ENCODE results near the gene BRD9. TPM values are rescaled to one million over a fixed set of nuclear protein-coding genes. Genes with fewer than 3 reads are reported as not detected.

BRD9 gene
- total RNA-seq, 1 donor = 35.8 TPM

DNA sequence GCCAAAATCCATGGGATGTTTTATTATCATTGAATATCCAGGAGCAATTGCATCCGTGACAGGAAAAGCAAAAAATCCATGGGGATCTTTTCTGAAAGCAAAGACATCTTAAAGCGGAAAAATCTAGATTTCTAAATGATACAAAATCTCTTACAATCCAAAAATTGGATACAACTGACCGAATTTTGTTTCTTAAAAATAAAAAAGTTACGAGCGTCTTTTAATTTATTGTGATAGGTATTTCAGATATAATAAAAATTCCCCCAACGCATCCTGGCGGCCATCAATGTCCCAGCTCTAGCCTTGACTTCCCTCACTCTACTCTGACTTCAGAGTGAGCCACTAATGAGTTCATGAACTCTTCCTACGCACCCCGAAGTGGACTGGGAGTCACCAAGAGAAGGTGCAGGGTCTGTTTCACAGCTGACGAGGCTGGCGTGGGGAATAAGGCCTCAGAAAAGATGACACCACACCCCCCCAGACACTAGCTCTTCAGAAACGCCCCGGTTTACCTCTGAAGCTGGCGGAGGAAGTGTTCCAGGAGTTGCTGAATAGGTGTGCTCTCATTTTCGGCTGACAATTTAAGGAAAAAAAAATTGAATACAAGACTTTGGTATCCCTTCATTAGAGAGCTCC, 3.4 kb downstream of the BRD9 start:
- Histone ChIP-seq H3K4me3 (ENCODE audit: insufficient read depth, low read length) (no peak overlapping the region), H3K9me3 (ENCODE audit: low read depth, low read length) (no peaks in the 10 kb centered on the region), H2AFZ (ENCODE audit: low read length) (no peak overlapping the region), H3K4me1 (ENCODE audit: insufficient read depth, low read length) (peaks cover 26% of the 10 kb centered on the region), H3K27ac (ENCODE audit: low read depth, low read length) (no peak overlapping the region), H3K36me3 (ENCODE audit: insufficient read depth, low read length) (peaks cover 64% of the 10 kb centered on the region), H3K79me2 (ENCODE audit: insufficient read depth, low read length) (peaks cover 89% of the 10 kb centered on the region), H3K27me3 (ENCODE audit: insufficient read depth, low read length) (no peaks in the 10 kb centered on the region), H3K4me2 (ENCODE audit: insufficient read depth, low read length) (no peak overlapping the region), H4K20me1 (ENCODE audit: insufficient read depth, low read length) (peaks cover 20% of the 10 kb centered on the region)
- TF ChIP-seq, protein P1, sequence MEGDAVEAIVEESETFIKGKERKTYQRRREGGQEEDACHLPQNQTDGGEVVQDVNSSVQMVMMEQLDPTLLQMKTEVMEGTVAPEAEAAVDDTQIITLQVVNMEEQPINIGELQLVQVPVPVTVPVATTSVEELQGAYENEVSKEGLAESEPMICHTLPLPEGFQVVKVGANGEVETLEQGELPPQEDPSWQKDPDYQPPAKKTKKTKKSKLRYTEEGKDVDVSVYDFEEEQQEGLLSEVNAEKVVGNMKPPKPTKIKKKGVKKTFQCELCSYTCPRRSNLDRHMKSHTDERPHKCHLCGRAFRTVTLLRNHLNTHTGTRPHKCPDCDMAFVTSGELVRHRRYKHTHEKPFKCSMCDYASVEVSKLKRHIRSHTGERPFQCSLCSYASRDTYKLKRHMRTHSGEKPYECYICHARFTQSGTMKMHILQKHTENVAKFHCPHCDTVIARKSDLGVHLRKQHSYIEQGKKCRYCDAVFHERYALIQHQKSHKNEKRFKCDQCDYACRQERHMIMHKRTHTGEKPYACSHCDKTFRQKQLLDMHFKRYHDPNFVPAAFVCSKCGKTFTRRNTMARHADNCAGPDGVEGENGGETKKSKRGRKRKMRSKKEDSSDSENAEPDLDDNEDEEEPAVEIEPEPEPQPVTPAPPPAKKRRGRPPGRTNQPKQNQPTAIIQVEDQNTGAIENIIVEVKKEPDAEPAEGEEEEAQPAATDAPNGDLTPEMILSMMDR (IDR thresholded peaks at IDR 0.05; ENCODE audit: extremely low read depth, low read depth, low read length) = no peak
- peak; percentile 60 for DNase-seq (ENCODE audit: insufficient read length, low spot score, missing footprints)

DNA sequence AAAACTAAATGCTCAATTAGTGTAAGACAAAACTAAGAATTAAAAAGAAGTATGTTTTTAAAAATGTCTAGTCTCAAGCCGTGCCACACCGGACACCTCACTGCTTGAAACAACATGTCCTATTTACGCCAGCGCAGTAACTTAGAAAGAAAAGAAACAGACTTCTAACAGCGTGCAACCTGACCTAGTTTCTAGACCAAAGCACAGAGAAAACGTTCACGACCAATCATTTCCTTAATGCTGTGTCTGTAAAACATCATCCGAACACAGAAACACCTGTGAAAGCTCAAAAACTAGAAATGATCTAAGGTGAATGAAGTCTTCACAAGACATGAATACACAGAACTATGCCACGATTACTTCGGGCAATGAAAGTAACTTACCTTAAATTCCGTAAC, 4.0 kb downstream of the BRD9 start:
- Histone ChIP-seq H3K79me2 (ENCODE audit: insufficient read depth, low read length) (peaks cover 89% of the 10 kb centered on the region), H4K20me1 (ENCODE audit: insufficient read depth, low read length) (peaks cover 26% of the 10 kb centered on the region), H2AFZ (ENCODE audit: low read length) (no peak overlapping the region), H3K4me3 (ENCODE audit: insufficient read depth, low read length) (no peak overlapping the region), H3K36me3 (ENCODE audit: insufficient read depth, low read length) (peaks cover 70% of the 10 kb centered on the region), H3K4me2 (ENCODE audit: insufficient read depth, low read length) (peak overlapping the region; percentile 12), H3K27me3 (ENCODE audit: insufficient read depth, low read length) (no peaks in the 10 kb centered on the region), H3K4me1 (ENCODE audit: insufficient read depth, low read length) (peaks cover 24% of the 10 kb centered on the region), H3K9me3 (ENCODE audit: low read depth, low read length) (no peaks in the 10 kb centered on the region), H3K27ac (ENCODE audit: low read depth, low read length) (peak overlapping the region; percentile 24)
- DNase-seq (ENCODE audit: insufficient read length, low spot score, missing footprints) = peak; percentile 70
- TF ChIP-seq, protein P1 (IDR thresholded peaks at IDR 0.05; ENCODE audit: extremely low read depth, low read depth, low read length) = no peak

DNA sequence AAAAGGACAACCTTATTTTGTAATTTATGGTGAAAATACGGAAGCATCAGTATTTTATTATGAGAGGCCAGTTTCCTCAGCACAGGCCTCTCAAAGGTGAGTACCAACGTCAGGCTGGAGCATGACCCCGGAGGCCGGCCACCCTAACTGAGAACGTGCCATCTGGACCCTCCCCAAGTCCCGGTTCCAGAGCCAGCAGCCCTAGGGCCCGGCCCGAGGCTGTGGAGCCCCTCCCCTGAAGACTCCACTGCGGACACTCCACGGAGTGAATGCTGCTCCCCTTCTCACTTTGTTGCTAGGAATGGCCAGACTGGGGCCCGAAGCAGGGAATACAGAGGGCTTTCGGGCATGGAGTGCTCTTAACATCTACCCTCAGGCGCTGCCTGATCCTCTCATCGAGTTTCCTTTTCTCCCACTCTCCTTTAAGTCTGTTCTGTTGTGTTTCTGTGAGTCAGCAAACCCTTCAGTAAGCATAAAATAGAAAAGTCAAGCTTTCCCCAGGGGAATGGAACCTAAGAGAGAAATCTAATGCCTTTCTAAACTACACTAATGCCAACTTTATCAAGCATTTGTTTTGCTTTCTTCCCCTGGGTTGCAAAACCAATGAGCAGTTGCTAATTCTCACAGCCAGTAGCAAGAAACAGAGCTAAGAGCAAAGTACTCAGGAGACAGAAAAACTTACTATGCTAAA, 4.5 kb downstream of the BRD9 start:
- Histone ChIP-seq H3K4me3 (ENCODE audit: insufficient read depth, low read length) (no peak overlapping the region), H3K27ac (ENCODE audit: low read depth, low read length) (peak overlapping the region; percentile 40), H3K36me3 (ENCODE audit: insufficient read depth, low read length) (peaks cover 75% of the 10 kb centered on the region), H3K27me3 (ENCODE audit: insufficient read depth, low read length) (no peaks in the 10 kb centered on the region), H3K79me2 (ENCODE audit: insufficient read depth, low read length) (peaks cover 89% of the 10 kb centered on the region), H3K9me3 (ENCODE audit: low read depth, low read length) (no peaks in the 10 kb centered on the region), H2AFZ (ENCODE audit: low read length) (no peak overlapping the region), H3K4me2 (ENCODE audit: insufficient read depth, low read length) (peak overlapping the region; percentile 23), H4K20me1 (ENCODE audit: insufficient read depth, low read length) (peaks cover 31% of the 10 kb centered on the region), H3K4me1 (ENCODE audit: insufficient read depth, low read length) (peaks cover 19% of the 10 kb centered on the region)
- DNase-seq (ENCODE audit: insufficient read length, low spot score, missing footprints) = peak; percentile 96
- TF ChIP-seq, protein P1 (IDR thresholded peaks at IDR 0.05; ENCODE audit: extremely low read depth, low read depth, low read length) = no peak

DNA sequence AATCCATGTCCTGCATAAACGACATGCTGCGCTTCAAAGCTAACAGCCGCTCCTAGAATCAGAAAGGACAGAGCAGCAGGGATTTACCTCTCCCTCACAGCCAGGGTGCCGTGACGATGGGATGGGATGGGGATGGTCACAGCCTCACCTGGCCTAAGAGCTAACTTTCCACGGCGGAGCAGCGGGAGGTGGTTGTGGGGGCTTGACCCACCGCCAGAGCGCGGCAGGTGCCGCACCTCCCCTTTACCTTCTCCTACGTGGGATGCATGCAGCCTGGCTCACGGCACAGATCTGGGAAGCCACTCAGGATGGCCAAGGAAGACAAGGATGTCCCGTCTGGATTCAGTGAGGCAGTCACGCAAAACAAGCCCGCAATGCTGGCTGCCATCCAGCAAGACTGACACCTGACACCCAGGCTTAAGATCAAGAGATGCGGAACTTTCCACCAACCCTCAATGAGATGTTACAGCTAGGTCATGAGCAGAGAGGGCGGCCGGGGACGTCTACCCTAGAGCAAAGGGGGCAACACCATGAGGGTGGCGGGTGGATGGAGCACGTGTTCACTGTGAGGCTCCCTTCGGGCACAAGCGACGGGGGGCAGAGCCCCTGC, 5.8 kb downstream of the BRD9 start:
- DNase-seq (ENCODE audit: insufficient read length, low spot score, missing footprints) = peak; percentile 70
- no peak overlapping the region for H3K27ac ChIP-seq (ENCODE audit: low read depth, low read length)
- H3K27me3 ChIP-seq (ENCODE audit: insufficient read depth, low read length) = no peaks in the 10 kb centered on the region
- H2AFZ ChIP-seq (ENCODE audit: low read length) = no peak overlapping the region
- H3K79me2 ChIP-seq (ENCODE audit: insufficient read depth, low read length) = peaks cover 91% of the 10 kb centered on the region
- H3K4me2 ChIP-seq (ENCODE audit: insufficient read depth, low read length) = no peak overlapping the region
- H4K20me1 ChIP-seq (ENCODE audit: insufficient read depth, low read length) = peaks cover 44% of the 10 kb centered on the region
- no peaks in the 10 kb centered on the region for H3K9me3 ChIP-seq (ENCODE audit: low read depth, low read length)
- peaks cover 16% of the 10 kb centered on the region for H3K4me1 ChIP-seq (ENCODE audit: insufficient read depth, low read length)
- peaks cover 82% of the 10 kb centered on the region for H3K36me3 ChIP-seq (ENCODE audit: insufficient read depth, low read length)
- H3K4me3 ChIP-seq (ENCODE audit: insufficient read depth, low read length) = no peak overlapping the region
- TF ChIP-seq, protein P1 (IDR thresholded peaks at IDR 0.05; ENCODE audit: extremely low read depth, low read depth, low read length) = no peak
